Stimulated activated CD8-positive, alpha-beta memory T cell treated with anti-CD3 and anti-CD28 coated beads, Interleukin-4, amount 100 ng/mL, for 1 hour (primary cell): ENCODE measurements around the gene LONP1.
"Not testable (repeated sequence)": the region's sequence is repeated elsewhere in the genome, so short reads cannot be mapped to it uniquely, and the experiment has no call there.

ENCODE experiments used
- DNase-seq, 2 donors: peaks; one replicate each; pipeline ENCODE4 v3.0.0-alpha.2; 2020; ENCODE audit warnings: low read depth in 2 of 2, low spot score in 1 of 2

LONP1 gene

DNA sequence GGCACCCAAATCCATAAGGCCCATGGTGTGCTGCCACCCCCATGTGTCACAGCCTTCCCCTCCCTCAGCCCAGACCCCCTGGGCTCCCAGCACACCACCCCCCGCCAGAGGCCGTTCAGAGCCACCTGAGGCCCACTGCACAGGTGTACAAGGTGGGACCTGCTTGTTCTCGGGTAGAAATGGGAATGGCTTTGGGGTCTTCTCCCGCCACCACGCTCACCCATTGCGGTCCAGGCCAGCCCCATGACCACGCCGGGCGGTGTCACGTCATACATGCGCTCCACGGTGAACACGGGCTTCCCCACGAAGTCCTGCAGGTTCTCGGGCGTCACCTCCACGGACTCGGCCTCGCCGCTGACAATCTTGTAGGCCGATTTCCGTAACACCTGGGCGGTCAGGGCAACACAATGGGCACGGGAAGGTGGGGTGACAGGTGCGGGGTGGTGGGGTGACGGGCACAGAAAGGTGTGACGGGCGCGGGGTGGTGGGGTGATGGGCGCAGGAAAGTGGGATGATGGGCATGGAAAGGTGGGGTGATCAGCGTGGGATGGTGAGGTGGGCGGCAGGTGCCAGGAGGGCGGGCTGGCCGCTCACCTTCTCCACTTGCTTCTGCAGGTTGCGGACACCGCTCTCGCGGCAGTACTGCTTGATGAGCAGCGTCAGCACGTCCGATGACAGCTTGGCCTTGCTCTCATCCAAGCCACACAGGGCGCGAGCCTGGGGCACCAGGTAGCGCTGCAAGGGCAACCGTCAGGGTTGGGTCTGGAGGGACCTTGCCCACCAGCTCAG is 25.6 kb downstream of the LONP1 start:
- no peak for DNase-seq

DNA sequence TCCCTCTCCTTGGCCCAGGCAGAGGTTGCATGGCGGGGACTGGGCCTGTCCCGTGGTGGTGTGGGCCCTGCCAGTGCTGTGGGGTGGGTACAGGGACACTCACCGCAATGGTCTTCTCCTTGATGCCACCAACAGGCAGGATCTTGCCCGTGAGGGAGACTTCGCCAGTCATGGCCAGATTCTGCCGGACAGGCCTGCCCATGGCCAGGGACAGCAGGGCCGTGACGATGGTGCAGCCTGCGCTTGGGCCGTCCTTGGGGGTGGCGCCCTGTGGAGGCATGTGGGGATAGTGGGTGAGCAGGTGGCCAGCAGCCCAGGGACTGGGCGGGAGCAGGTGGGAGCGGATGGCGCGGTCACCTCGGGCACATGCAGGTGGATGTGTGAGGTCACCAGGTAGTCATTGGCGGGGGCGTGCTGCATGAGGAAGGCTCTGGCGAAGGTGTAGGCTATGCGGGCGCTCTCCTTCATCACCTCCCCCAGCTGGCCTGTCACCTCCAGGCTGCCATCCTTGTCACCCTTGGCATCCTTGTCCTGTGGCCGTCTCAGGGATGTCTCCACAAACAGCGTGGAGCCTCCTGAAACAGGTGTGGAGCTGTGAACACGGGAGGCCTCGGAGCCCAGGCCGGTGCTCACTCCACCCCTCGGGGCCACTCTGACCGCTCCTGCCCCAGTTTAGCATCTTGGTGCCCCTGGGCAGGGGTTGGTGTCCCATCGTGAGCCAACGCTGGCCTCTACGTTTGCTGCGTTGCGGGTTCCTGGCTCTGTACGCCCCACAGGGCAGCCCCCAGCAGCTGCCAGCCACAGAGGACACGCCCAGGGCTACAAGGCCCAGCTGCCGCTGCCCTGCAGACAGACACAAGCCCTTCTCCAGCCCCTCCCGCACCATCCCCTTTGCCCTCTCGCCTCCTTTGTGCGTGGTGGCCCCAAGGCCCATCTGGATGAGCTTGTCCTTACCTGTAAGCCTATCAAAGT is 26.5 kb downstream of the LONP1 start:
- DNase-seq = no peak

DNA sequence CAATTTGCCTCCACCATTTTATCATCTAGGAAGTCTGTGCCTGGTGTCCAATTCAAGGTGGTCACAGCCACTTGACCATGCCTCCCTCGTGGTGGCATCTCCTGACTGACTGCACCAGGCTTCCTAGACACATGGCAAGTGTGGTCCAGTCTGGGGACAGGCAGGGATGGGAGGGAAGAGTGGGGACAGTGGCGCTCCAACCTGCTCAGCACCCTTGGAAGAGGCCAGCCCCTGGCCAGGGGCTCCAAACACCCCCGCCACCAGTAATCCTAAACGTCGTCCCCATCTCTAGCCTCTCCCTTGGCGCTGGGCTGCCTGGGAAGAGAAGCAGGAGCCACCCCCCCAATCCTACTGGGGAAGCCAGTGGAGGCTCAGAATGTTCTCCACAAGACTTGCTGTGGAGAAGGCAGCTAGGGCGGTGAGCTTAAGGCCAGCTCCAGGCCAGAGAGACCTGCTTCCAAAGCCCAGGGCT is 27.2 kb downstream of the LONP1 start:
- no peak for DNase-seq

DNA sequence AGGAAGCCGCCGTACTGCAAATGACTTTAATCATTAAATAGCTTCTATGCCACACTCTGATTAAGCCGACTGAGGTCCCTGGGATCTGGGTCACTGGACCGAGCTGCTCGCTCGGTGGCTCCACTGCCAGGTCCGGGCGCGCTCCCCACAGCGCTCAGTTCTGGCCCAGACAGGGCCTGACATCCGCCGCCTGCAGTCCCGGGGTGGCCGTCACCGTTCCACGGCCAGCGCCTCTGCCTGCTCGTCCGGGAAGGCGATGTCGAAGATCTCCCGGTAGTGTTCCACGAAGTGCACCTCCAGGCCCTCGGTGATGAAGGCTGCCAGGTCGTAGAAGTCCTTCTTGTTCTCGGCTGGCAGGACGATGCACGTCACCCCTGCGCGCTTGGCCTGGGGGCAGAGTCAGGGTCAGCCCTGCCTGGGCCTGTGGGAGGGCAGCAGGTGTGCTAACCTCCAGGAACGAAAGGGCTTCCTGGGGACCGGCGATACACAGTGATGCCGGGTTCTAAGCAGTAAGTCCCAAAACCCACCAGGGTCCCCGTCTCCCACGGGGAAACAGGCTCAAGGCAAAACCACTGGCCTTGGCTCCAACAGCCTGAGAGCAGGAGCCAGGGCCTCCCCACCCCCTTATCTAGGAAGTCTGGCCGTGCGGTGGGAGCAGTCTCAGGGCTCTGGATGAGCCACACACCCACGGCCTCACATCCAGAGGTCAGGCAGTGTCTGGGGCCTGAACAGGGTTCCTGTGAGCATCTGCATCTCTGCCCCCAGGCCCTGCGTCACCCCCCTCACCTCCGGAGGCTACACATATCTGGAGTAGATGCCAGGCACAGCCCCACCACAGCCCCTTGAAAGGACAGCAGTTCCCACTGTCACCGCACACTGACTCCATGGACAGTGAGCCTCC is 27.9 kb downstream of the LONP1 start:
- no peak for DNase-seq

DNA sequence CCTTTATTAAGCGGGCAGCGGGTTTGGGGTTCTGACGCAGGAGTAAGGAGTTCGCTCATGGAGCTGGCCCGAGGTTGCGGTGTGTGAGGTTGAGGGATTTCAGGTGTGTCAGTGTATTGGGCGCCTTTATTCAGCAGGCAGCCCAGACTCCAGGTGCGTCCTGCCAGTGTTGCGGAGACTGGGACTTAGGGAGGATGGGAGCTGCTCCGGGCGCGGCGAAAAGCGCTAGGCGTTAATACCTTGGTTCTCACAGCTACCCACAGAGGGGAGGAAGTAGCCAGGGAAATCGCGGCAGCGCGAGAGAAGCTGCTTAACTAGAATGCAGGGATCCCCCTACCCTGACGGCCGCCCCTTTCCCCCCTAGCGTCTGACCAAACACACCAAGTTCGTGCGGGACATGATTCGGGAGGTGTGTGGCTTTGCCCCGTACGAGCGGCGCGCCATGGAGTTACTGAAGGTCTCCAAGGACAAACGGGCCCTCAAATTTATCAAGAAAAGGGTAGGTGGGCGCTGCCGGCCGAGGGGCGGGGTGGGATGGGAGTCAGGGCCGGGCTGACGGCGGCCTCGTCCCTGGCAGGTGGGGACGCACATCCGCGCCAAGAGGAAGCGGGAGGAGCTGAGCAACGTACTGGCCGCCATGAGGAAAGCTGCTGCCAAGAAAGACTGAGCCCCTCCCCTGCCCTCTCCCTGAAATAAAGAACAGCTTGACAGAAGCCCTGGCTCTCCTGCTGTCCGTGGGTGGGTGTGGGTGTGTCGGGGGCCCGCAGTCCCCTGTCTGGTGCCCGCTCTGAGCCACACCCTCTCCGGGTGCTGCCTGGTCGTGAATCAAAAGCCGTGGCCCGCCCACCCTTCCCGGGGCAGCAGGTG is 28.8 kb downstream of the LONP1 start:
- DNase-seq = no peak

DNA sequence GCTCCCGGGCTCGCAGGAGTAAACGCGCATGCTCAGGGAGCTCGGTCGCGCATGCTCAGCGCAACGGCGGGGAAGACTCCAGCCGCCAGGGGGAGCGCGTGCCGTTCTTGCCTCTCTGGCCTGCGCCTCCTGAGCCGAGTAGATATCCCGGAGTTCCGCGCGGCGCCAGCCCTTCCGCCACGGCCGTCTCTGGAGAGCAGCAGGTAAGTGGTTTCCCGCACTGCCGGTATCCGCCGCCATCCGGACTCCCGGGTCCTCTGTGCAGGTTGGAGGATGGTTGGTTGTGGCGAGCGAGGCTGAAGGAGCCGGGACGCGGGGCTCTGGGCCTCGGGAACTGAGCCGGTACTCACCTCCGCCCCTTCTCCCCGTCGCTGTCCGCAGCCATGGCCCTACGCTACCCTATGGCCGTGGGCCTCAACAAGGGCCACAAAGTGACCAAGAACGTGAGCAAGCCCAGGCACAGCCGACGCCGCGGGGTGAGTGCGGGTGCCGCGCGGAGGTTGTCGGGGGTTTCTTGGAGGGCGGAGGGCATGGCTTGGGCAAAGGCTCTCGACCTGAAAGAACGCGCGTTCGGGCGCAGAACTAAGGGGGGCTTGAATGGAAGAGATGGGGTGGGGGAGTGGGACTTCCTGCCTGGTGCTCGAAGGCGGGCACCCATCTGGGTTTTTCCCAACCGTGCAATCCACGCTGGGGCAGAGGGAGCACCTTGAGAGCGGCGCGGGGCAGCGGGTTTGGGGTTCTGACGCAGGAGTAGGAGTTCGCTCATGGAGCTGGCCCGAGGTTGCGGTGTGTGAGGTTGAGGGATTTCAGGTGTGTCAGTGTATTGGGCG is 29.6 kb downstream of the LONP1 start, which contains the start of gene RPL36:
Gene RPL36, plus strand, starts transcription at position 171 of the 830 bp plus-strand sequence. Its CDS starts 213 bp downstream, at position 384.
- peak; percentile 98 to 99 for DNase-seq

DNA sequence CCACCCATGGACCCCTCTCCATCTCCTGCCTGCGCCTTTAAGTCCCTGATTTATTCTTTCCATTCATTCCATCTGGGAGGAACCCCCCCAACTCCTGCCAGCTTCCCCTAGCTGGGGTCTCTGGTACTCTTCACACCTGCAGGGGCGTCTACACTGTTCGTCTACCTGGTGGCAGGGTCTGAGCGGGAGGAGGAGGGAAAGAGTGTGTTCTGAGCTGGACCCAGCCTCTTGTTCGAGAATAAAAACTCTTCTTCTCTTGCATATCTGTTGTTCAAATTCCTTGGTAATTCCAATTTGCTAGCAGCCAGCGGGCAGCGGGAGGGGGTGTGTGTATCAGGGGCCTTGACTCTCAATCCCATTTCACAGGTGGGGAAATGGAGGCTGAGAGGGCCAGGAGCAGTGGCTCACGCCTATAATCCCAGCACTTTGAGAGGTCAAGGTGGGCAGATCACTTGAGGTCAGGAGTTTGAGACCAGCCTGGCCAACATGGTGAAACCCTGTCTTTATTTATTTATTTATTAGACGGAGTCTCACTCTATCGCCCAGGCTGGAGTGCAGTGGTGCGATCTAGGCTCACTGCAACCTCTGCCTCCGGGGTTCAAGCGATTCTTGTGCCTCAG is 31.6 kb downstream of the LONP1 start:
- not testable (repeated sequence) for DNase-seq

DNA sequence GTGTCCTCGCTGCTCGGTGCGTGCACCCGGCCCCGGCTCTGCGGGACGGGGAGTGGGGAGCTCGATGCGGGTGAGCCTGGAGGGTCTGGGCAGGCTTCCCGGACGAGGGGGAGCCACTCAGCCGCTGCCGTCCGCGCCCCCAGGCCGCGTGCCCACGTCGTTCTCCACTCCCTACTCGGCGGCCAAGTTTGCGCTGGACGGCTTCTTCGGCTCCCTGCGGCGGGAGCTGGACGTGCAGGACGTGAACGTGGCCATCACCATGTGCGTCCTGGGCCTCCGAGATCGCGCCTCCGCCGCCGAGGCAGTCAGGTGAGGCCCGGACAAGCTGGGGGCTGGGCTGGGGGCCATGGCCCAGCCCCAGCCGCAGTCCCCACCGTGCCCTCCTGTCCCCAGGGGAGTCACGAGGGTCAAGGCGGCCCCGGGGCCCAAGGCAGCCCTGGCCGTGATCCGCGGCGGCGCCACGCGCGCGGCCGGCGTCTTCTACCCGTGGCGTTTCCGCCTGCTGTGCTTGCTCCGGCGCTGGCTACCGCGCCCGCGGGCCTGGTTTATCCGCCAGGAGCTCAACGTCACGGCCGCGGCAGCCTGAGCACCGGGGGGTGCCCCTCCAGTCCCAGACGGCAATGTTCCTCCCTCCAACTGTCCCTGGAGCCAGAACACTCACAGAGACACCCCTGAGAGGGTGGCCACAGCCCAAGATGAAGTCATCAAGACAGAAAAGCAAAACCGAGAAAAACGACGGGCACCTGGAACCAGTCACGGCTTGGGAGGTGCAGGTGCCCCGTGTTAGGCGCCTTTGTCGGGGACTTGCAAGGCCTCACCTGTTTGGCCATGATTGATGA is 32.4 kb downstream of the LONP1 start:
- no peak for DNase-seq

DNA sequence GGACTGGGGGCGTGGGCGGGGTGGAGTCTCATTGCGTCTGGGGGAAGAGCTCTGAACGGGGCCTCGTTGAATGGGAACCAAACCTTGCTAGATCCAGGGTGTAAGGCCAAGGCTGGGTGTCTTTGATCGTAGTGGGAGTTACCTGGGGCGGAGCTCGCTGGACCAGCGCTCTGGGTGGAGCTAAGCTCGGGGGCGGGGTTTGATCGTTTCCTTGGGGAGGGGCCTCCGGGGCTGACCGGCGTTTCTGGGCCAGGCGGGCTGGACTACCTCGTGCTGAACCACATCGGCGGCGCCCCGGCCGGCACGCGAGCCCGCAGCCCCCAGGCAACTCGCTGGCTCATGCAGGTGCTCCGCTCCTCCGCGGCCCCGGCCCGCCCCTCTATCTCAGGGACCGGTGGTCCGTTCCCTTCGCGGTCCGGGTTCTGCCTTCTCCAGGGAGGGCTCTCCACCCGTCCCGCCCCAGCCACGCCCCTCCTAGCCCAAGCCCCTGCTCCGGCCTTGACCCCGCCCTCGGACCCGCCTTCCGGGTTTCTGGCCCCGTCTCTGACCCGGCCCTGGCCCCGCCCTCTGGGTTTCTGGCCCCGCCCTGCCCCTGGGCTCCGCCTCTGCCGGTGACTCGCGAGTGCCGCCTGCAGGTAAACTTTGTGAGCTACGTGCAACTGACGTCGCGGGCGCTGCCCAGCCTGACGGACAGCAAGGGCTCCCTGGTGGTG is 33.1 kb downstream of the LONP1 start:
- DNase-seq = peak; percentile 92 to 93

DNA sequence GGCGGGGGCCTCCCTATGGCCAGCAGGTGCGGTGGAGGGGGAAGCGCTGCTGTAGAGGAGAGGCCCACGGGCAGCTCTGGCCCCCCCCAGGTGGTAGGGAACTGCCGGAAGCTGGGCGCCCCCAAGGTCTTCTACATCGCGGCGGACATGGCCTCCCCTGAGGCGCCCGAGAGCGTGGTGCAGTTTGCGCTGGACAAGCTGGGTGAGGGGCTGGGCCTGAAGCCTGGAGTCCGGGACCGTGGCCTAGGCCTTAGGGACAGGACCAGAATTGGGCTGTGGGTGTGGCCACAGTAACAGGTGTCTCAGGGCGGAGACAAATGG is 33.7 kb downstream of the LONP1 start:
- no peak for DNase-seq

DNA sequence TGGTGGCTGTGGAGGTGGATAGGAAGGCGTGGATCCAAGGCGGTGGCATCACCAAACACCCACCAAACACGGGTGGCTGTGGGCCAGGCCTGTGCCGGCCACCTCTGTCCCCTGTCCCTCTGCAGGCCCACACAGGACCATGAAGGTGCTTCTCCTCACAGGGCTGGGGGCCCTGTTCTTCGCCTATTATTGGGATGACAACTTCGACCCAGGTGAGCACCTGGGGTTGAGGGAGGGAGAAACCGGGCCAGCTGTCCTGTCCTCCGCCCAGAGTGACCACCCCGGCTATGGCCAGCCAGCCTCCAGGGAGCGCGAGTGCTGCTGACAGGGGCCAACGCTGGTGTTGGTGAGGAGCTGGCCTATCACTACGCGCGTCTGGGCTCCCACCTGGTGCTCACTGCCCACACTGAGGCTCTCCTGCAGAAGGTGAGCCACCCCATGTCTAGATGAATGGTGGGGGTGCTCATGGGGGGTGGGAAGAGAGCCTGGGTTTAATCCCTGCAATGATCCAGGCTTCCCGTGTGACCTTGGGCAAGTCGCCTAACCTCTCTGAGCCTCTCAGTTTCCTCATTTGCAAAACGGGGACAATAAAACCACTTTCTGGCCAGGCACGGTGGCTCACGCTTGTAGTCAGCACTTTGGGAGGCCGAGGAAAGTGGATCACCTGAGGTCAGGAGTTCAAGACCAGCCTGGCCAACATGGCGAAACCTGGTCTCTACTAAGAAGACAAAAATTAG is 35.1 kb downstream of the LONP1 start:
- no peak for DNase-seq

DNA sequence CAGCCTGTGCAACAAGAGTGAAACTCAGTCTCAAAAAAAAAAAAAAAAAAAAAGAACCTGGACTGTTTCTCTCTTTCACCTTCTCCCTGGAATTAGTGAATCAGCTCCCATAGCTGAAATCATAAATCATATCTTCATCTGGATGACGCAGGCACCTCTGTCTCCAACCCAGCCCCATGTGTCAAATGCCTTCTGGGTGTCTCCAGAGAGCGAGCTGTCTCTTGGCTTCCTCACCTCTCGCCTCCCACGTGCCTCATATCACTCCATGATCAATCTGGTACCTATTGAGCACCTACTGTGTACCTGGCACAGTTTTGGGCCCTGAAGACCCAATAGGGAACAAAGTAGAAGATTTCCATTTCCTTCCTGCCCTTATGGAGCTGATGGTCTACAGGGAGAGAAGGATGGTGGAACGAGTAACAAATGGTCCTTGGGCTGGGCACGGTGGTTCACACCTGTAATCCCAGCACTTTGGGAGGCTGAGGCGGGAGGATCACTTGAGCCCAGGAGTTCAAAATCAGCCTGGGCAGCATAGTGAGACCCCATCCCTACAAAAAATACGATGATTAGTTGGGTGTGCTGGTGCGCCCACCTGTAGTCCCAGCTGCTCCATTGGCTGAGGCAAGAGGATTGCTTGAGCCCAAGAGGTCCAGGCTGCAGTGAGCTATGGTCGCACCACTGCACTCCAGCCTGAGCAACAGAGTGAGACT is 36.6 kb downstream of the LONP1 start:
- DNase-seq = no peak

DNA sequence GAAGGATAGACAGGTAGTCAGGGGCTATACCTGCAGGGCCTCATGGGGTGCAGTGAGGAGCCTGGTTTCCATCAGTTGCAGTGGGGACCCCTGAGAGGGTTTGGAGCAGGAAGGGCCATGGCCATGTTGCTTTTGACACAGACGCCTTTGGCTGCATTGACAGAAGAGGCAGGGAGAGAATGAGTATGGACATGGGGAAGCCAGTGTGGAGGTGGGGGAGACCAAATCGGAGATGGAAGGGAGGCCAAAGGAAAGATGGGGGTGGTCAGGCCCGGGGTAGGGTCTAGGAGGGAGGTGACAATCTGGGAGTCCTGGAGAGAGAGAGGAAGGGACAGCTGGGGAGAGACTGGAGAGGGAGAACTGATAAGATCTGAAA is 37.9 kb downstream of the LONP1 start:
- DNase-seq = no peak

DNA sequence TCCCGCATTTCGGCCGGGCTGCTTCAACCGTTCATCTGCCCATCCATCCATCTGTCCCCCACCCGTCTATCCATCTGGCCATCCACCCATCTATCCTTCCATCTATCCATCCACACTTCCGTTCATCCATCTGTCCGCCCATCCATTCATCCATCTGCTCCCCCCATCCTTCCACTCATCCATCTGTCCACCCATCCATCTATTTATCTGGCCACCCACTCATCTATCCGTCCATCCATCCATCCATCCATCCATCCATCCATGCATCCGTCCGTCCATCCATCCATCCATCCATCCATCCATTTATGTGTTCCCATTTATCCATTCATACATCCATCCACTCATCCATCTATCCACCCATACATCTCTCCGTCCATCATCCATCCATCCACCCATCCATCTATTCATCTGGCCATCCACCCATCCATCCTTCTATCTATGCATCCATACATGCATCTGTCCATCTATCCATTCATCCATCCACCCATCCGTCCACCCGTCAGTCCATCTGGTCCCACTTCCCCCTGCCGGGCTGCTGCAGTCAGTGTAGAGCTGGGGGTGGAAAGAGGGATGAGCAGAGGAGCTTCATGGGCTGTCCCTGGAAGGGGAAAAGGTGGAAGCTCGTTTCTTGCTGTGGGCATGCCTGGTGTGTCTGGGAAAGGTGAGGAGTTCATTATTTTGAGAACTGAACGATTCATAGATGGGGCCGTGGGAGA is 38.4 kb downstream of the LONP1 start:
- DNase-seq = no peak
